Embryonic facial prominence (tissue), 1 donor: Measurements from ENCODE around the gene FBLN7.

Experiments used
- DNase-seq: peaks from one replicate; pipeline ENCODE4 v3.0.0-alpha.2; 2016; ENCODE audit errors: extremely low spot score

The FBLN7 gene

GRCh38 chr2:112140899-112141625, 2.9 kb downstream of the FBLN7 start:
- no peak for DNase-seq

DNA sequence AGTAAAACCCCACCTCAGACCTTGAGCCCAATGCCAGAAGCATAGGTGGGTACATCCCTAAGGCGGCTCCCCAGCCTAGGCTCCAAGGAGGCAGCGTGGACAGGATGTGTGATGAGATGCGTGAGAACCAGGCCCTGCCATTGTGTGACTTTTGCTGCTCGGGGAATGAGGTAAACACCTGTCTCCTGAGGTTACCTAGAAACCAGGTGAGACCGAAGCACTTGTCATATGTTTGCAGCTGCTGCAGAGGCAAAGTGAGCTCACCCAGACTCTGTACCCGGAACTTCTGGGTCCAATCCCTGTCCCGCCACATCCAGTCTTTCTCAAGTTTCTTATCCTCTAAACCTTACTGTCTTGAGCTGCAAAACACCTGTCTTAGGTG, 3.4 kb downstream of the FBLN7 start:
- DNase-seq: no peak

- no peak for DNase-seq
These were observed 4.4 kb downstream of the FBLN7 start for GRCh38 chr2:112142525-112143078.

DNA sequence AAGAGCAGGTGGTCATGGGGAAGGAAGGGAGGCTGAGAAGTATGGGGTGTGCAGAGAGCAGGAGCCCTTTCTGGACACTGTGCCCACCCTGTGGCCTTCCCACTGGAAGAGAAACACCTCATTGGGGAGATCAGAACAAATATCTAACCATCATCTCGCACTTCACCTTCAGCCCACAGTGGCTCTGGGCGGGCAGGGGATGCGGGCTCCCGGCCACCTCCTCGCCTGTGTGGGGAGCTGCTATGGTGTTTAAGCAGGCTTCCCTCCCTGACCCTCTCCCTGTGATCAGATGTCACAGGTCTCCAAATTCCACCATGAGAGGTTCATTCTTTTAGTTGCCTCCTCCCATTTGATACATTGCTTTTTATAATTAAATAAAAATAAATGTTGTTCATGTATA, 5.0 kb downstream of the FBLN7 start:
- no peak for DNase-seq

GRCh38 chr2:112144966-112145365, 6.8 kb downstream of the FBLN7 start:
- no peak for DNase-seq

- no peak for DNase-seq
These were observed 9.4 kb downstream of the FBLN7 start for GRCh38 chr2:112147382-112148168.

DNA sequence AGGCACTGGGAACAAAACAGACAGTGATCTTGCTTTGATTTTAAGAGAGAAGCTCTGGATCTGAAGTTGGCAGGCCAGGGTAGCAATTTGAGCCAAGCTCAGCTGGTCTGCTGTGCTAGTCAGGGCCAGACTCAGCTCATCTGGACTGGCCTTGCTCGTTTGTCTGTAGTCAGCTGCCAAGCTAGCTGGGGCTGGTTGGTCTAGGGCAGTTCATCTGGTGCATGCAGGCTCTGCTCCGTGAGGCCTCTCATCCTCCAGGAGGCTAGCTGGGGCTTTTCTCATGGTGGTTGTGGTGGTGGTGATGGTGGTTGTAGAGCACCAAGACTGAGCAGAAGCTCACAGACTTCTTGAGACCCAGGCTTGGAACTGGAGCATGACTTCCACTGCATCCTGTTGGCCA, 10.3 kb downstream of the FBLN7 start:
- DNase-seq: no peak

DNA sequence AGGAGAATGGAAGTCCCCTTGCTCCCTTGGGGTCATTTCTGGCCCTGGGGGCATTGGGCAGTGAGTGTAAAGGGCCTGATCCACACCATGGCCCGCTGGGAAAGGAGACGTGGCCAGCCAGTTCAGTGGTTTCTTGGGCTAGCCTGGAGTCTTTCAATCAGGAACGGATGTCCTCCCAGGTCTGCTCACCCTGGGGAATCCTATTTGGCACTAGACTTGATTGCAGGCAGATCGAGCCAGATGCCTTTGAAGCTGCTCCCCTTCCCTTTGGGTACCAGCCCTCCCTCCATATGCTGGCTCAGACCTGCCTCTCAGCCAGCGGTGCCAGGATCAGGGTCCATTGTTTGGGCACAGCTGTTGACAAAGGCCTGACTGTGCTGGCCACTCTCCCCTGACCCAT, 11.0 kb downstream of the FBLN7 start:
- no peak for DNase-seq

- DNase-seq: no peak
These were observed 11.8 kb downstream of the FBLN7 start for GRCh38 chr2:112149866-112150435.

- DNase-seq: no peak
These were observed 12.3 kb downstream of the FBLN7 start for GRCh38 chr2:112150447-112150846.

DNA sequence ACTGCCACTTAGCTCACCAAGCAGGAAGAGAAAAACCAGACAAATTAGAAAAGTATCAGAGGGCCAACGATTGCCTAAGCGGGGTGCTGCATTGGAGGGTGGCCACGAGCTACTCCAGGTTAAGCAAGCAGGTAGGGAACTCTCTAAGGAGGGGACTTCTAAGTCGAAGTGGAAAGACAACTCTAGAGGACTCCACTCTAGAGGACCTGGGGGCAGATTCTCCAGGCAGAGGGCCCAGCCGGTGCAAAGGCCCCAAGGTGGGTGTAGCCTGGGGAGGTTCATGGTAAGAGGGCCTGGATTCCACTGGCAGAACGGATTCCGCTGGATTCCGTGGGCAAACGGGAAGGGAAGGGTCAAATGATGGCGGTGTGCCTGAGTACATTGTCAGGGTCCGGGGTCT, 12.7 kb downstream of the FBLN7 start:
- DNase-seq: no peak

DNA sequence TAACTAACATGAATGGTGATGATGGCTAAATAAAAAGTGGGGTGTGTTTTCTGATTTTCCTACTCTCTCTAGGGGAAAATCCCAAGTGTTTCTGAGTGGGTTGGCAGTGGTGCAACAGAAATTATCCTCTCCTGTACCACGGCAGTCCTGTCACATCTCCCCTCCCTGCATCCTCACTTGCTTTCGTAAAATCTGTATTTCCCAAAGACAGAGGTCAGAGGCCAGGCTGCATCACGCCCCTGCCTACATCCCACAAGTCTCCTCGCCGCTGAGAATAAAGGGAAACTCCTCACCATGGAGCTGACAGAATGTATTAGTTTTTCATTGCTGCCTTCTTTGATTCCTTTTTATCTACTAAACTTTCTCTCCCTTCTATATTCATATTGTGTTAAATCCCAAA, 13.1 kb downstream of the FBLN7 start:
- no peak for DNase-seq

- no peak for DNase-seq
These were observed 13.7 kb downstream of the FBLN7 start for GRCh38 chr2:112151701-112152440.

DNA sequence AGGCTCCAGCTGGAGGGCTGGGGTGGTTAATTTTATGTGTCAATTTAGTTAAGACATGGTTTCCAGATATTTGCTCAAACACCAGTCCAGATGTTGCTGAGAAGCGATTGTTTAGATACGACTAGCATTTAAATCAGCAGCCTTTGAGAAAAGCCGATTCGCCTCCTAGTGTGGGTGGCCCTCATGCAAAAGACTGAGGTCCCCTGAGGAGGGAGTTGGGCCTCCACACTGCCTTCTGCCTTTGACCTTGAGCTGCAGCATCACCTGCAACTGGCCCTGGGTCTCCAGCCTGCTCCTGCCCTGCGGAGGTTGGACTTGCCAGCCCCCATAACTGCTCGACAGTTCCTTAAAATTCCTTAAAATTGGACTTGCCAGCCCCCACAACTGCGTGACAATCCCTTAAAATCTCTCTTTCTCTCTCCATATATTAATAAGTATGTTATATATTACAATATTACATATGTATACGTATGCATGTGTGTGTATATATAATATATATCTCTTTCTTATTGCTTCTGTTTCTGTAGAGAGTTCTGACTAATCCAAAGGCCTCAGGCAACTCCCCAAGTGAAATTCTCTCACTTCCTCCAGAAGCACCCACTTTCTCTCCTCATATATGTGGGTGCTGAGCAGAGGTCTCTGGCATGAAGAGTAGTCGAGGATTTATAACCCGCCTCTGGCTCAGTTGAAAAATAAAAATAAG, 14.4 kb downstream of the FBLN7 start:
- DNase-seq: no peak

- no peak for DNase-seq
These were observed 14.9 kb downstream of the FBLN7 start for GRCh38 chr2:112153179-112153490.

GRCh38 chr2:112153501-112153900, 15.3 kb downstream of the FBLN7 start:
- DNase-seq: no peak

- DNase-seq: no peak
These were observed 16.3 kb downstream of the FBLN7 start for GRCh38 chr2:112154246-112155117.

DNA sequence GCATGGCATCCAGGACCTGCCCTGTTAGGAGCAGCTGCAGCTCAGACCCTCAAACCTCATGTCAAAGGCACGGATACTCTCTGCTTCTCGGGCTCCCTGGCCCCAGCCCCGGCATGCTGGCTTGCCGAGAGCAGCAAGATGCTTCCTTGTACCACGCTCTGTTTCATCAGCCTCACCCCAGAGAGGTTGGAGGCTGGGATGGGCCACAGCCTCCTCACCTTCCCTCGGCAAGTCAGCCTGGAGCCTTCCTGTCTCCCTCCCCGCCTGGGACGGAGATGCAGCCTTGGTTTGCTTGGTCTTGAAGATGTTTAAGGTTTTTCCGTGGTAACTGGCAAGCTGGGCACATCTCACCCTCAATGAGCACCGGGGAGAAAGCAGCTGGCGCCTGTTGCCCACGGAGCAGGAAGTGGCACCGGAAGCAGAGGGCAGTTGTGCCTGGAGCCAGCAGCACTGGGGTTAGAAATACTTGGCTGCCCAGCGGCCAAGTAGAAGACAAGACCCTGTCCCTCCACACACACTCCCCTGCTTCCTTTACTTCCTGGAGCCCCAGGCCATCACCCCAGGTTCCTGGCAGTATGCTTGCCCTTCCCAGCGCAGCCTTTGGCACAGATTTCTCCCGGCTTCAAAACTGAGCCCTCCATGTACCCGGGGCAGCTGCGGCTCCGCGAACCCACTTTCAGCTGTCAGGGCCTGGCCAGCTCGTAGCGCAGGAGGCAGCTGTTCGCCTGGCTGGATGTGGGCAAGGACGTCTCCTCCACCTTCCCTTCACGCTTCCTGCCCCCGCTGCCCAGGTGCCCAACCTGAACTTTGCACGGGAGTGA, 17.4 kb downstream of the FBLN7 start:
- no peak for DNase-seq

DNA sequence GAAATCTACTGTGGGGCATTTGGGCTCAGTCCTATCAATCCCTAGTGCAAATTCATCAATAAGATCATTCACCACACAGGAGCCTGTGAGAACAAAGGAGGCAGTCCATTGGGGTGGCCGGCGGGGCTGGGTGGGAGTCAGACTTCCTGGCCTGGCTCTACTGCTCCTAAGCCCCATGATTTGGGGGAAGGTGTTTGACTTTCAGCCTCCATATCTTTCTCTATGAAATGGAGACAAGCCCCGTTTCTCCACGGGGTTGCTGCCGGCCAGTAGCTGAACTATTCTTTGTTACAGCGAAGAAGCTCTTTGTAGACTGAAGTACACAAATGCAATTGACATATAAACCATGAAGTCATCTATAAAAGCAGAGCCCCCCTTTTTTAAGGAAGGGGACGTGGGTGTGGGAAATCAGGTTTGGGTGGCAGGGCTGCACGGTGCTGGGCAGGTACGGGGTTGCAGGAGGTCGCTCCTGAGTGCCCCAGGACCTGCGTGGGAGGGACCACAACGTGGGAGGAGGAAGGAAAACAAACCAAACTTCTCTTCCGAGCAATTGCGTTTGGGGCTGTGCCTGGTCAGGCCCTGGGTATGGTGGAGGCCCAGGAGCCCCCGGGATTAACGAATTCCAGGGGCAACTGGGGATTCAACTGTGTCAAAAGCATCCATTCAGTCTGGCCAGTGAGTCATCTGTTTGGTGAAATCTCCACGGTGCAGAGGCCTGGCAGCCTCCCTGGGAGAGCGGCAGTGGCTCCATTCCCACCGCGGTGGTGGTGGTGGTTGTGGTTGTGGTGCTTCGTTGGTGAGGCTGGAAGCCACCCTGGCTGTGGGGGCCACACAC, 18.2 kb downstream of the FBLN7 start:
- DNase-seq: no peak
